GM12872 (cell line): Measurements from ENCODE around the gene PALLD.

Source experiments
- TF ChIP-seq, protein P1 (sequence below): IDR thresholded peaks from 3 replicates; pipeline ENCODE4 v1.5.1; 2011; ENCODE audit warnings: low read depth, mild to moderate bottlenecking, low read length, moderate library complexity; ENCODE audit not compliant: insufficient read depth

The PALLD gene

DNA sequence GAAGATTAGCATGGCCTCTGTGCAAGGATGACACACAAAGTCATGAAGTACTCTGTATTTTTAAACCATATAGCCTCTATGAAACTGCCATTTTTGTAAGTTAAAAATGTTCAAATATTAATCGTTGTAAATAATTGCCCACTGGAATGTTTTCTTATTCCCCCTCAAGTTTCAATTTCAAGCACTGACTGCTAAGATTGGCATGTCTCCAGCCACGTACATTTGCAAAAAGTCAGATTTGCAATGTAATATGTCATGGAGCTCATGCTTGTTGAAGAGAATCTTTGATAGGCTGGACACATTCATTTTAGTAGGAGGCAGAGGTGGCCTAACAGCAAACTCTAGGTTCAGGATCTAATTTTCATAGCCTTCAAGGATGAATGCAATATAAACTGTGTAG is 388.5 kb downstream of the PALLD start:
- TF ChIP-seq, protein P1, sequence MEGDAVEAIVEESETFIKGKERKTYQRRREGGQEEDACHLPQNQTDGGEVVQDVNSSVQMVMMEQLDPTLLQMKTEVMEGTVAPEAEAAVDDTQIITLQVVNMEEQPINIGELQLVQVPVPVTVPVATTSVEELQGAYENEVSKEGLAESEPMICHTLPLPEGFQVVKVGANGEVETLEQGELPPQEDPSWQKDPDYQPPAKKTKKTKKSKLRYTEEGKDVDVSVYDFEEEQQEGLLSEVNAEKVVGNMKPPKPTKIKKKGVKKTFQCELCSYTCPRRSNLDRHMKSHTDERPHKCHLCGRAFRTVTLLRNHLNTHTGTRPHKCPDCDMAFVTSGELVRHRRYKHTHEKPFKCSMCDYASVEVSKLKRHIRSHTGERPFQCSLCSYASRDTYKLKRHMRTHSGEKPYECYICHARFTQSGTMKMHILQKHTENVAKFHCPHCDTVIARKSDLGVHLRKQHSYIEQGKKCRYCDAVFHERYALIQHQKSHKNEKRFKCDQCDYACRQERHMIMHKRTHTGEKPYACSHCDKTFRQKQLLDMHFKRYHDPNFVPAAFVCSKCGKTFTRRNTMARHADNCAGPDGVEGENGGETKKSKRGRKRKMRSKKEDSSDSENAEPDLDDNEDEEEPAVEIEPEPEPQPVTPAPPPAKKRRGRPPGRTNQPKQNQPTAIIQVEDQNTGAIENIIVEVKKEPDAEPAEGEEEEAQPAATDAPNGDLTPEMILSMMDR, result no peak

DNA sequence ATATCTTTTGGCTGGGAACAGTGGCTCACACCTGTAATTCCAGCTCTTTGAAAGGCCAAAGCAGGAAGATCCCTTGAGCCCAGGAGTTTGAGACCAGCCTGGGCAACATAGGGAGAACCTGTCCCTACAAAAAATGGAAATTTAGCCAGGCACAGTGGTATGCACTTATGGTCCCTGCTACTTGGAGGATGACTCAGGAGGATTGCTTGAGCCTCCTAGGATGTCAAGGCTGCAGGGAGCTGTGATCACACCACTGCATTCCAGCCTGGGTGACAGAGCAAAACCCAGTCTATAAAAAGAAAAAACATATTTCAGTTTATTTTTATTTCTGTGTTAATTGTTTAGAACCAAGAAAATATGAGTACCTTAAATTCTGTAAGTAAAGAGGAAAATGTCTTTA is 389.5 kb downstream of the PALLD start:
- TF ChIP-seq, protein P1, result no peak

DNA sequence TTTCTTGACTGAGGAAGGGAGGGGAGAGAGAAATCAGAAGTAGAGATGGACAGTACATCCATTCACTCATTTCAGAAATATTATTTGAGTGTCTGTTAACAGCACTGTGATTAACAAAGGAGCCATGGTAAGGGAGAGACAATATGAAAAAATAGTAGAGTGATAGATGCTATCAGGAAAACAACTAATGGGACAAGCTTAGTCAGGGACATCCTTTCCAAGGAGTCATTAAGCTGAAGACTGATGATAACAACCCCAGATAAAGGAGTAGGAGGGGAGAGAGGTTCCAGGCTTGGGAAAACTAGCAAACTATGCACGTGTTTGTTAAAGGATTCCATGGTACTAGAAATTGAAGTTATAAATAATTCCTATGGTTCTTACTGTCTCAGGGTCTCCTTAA is 391.0 kb downstream of the PALLD start:
- TF ChIP-seq, protein P1, result no peak

DNA sequence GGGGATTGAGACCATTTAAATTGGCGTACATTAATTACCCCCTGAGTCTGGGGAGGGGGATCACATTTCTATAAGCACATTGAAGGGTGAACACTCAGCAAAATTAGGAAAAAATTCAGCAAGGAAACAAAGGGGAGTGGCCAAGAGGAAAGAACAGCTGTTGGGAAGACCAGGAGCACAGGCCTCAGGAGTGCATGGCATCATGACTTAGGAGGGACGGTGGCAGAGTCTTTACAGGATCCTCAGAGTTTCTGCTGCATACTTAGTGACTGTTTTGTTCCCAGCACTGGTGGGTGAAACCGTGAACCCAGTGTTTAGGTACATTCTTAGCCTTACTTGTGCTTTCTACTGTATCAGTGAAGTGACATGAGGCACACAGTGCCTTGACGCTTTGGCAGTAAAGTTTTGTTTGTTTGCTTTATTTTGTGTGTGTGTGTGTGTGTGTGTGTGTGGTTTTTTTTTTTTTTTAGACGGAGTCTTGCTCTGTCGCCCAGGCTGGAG is 391.9 kb downstream of the PALLD start:
- TF ChIP-seq, protein P1, result no peak

DNA sequence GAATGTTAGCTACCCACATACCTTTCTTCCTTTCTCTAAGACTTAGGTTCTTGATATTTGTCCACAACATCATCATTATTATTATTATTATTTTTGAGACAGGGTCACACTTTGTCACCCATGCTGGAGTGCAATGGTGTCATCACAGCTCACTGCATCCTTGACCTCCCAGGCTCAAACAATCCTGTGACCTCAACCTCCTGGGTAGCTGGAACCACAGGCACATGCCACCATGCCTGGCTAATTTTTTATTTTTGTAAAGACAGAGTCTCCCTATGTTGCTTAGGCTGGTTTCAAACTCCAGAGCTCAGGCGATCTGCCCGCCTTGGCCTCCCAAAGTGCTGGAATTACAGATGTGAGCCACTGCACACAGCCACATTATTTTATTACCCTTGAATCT is 394.2 kb downstream of the PALLD start:
- TF ChIP-seq, protein P1, result no peak

DNA sequence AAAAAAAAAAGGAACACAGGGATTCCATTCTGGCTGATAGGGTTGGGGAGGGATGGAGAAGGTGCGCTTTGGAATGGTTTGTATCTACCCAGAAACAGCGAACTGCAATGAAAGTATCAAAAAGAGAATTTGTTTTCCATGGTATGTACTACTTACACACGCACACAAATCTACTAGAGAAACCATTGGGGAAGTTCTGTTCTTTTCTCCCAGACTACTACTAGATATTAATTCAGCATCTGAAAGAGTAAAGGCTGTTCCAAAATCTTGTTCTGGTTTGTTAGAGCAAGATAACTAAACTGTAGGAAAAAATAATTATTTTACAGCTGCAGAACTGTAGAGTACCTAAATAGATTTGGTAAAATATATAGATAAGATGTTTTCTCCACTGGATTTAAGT is 394.8 kb downstream of the PALLD start:
- TF ChIP-seq, protein P1, result no peak

DNA sequence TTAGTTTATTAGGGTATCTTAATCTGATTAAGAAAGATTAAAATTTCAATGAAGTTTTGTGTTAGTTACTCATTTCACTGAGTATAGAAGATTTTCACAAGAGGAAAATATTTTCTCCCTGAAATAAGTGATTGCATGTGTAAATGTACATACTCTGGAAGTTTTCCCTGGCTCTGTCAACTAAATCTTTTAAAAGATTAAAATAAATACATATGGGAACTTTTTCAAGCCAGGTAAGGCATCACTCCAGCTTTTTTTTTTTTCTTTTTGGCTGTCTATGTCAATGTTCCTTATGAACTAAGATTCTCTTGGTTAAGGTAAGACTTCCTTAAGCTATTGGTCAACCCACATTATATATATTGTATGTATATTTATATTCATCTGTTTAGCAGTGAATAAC is 395.6 kb downstream of the PALLD start:
- TF ChIP-seq, protein P1, result no peak

DNA sequence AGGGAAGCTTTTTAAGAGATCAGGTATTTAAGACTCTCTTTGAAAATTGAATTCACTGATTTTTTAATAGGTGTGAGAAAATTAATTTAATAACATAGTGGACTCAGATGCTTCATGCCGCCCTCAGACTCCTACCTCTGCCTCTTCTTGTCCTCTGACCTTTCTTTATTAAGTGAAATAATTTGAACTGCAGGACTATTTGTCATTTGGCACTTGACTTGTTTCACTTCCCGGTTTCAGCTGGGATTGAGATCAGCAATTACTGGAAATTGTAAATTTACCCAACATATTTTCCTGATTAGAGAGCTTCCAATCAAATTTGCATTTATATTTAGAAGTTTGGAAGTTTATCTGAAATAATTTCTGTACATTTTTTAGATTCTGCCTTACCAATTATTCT is 396.4 kb downstream of the PALLD start:
- TF ChIP-seq, protein P1, result no peak
